ENCODE results near the gene NCAPD2.

Gene NCAPD2

GRCh38 chr12:6542209-6543009 lies 48.5 kb downstream of the NCAPD2 start:
- no peak for DNase-seq (ENCODE audit: low read depth)
- H3K4me3 ChIP-seq (ENCODE audit: low read depth, low read length), result no peak overlapping the region
- TF ChIP-seq, protein P1, sequence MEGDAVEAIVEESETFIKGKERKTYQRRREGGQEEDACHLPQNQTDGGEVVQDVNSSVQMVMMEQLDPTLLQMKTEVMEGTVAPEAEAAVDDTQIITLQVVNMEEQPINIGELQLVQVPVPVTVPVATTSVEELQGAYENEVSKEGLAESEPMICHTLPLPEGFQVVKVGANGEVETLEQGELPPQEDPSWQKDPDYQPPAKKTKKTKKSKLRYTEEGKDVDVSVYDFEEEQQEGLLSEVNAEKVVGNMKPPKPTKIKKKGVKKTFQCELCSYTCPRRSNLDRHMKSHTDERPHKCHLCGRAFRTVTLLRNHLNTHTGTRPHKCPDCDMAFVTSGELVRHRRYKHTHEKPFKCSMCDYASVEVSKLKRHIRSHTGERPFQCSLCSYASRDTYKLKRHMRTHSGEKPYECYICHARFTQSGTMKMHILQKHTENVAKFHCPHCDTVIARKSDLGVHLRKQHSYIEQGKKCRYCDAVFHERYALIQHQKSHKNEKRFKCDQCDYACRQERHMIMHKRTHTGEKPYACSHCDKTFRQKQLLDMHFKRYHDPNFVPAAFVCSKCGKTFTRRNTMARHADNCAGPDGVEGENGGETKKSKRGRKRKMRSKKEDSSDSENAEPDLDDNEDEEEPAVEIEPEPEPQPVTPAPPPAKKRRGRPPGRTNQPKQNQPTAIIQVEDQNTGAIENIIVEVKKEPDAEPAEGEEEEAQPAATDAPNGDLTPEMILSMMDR (IDR thresholded peaks at IDR 0.05; ENCODE audit: low read depth, low read length), result no peak
- TF ChIP-seq, protein P2, sequence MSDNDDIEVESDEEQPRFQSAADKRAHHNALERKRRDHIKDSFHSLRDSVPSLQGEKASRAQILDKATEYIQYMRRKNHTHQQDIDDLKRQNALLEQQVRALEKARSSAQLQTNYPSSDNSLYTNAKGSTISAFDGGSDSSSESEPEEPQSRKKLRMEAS (IDR thresholded peaks at IDR 0.05; ENCODE audit: low read depth, low read length), result no peak
- TF ChIP-seq MYC (IDR thresholded peaks at IDR 0.05; ENCODE audit: low read depth, low read length), result no peak
- TF ChIP-seq POLR2A (IDR thresholded peaks at IDR 0.05; ENCODE audit: extremely low read depth, insufficient read length), result no peak

DNA sequence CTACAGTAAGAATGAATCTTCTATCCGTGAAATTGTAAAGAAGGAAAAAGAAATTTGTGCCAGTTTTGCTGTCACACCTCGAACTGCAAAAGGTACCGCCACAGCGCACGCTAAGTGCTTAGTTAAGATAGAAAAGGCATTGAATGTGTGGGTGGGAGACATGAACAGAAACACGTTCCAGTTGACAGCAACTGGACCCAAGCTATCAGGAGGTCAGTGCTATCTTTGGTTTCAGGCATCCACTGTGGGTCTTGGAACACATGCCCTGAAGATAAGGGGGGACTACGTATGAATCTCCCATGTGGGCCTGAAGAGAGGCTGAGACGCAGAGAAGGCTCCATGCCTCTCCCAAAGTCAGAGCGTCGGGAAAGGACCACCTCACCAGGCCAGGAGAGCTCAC lies 52.1 kb downstream of the NCAPD2 start:
- no peak overlapping the region for H3K4me3 ChIP-seq (ENCODE audit: low read depth, low read length)
- TF ChIP-seq, protein P2 (IDR thresholded peaks at IDR 0.05; ENCODE audit: low read depth, low read length), result no peak
- TF ChIP-seq, protein P1 (IDR thresholded peaks at IDR 0.05; ENCODE audit: low read depth, low read length), result no peak
- no peak for TF ChIP-seq POLR2A (IDR thresholded peaks at IDR 0.05; ENCODE audit: extremely low read depth, insufficient read length)
- TF ChIP-seq MYC (IDR thresholded peaks at IDR 0.05; ENCODE audit: low read depth, low read length), result no peak
- DNase-seq (ENCODE audit: low read depth), result no peak

DNA sequence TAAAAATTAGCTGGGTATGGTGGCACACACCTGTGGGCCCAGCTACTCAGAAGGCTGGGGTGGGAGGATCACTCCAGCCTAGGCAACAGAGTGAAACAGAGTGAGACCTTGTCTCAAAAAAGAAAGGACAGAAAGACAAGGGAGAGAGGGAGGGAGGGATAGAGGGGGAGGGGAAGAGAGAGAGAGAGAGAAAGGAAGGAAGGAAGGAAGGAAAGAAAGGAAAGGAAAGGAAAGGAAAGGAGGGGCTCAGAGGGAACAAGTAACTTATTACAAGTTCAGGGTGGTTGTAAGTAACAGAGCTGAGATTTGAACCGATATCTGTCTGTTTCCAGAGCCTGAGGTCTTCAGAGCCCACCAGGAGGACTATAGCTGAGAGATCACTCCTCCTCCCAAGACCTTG lies 53.7 kb downstream of the NCAPD2 start:
- TF ChIP-seq POLR2A (IDR thresholded peaks at IDR 0.05; ENCODE audit: extremely low read depth, insufficient read length) (no peak), MYC (IDR thresholded peaks at IDR 0.05; ENCODE audit: low read depth, low read length) (no peak)
- TF ChIP-seq, protein P2 (IDR thresholded peaks at IDR 0.05; ENCODE audit: low read depth, low read length), result no peak
- TF ChIP-seq, protein P1 (IDR thresholded peaks at IDR 0.05; ENCODE audit: low read depth, low read length), result no peak
- H3K4me3 ChIP-seq (ENCODE audit: low read depth, low read length), result no peak overlapping the region
- DNase-seq (ENCODE audit: low read depth), result no peak

DNA sequence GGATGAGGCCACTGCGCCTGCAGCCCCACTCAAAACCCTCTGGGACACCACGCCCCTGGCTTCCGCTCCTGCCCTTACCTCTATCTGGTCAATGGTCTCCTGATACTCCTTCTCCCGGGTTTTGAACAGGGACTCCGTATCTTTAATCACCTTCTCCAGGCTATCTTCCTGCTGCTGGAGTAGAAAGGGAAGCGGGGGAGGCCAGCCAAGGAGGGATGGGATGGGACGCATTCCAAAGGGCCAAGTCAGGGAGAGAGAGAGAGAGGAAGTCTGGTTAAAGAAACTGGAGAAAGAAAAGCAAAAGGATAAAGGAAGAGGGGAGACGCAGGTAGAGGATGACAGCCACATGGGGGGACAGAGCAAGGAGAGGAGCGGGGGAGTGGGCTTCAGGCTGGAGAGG lies 54.1 kb downstream of the NCAPD2 start:
- TF ChIP-seq POLR2A (IDR thresholded peaks at IDR 0.05; ENCODE audit: extremely low read depth, insufficient read length), result no peak
- TF ChIP-seq MYC (IDR thresholded peaks at IDR 0.05; ENCODE audit: low read depth, low read length), result no peak
- TF ChIP-seq, protein P2 (IDR thresholded peaks at IDR 0.05; ENCODE audit: low read depth, low read length), result no peak
- TF ChIP-seq, protein P1 (IDR thresholded peaks at IDR 0.05; ENCODE audit: low read depth, low read length), result no peak
- no peak for DNase-seq (ENCODE audit: low read depth)
- no peak overlapping the region for H3K4me3 ChIP-seq (ENCODE audit: low read depth, low read length)

DNA sequence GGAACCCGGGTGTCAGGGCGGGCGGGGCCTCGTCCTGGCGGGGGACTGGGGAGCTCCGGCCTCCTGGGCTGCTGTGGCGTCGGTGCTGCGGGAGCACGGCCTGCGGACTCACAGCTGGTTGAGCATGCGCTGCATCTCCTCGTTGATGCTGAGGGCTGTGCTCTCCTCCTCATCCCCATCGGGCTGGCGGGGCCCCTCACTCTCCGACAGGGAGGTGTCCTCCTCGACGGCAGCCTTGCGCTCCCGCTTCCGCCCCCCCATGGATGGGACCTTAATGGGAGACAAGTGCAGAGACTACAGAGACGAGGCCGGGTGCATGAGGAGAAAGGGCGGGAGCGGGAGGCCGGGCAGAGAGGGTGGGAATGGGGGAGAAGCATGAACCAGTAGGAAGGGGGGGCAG lies 54.7 kb downstream of the NCAPD2 start:
- DNase-seq (ENCODE audit: low read depth), result no peak
- TF ChIP-seq MYC (IDR thresholded peaks at IDR 0.05; ENCODE audit: low read depth, low read length) (no peak), POLR2A (IDR thresholded peaks at IDR 0.05; ENCODE audit: extremely low read depth, insufficient read length) (no peak)
- TF ChIP-seq, protein P1 (IDR thresholded peaks at IDR 0.05; ENCODE audit: low read depth, low read length), result no peak
- TF ChIP-seq, protein P2 (IDR thresholded peaks at IDR 0.05; ENCODE audit: low read depth, low read length), result no peak
- H3K4me3 ChIP-seq (ENCODE audit: low read depth, low read length), result no peak overlapping the region
